Fibroblast of lung (primary cell): ENCODE results near the gene MAP1LC3A. TPM values are rescaled to one million over a fixed set of nuclear protein-coding genes. Genes with fewer than 3 reads are reported as not detected.
"Not testable (repeated sequence)": the region's sequence is repeated elsewhere in the genome, so short reads cannot be mapped to it uniquely, and the experiment has no call there.

Experiments used
- DNase-seq, 2 donors: peaks; one replicate each; pipeline versions ENCODE4 v3.0.0 to v3.0.0-alpha.2; 2010; ENCODE audit warnings: low read depth in 2 of 2
- H2AFZ ChIP-seq: 2 replicates; pipeline ENCODE4 v1.5.1; 2012; ENCODE audit warnings: low read length, control low read depth, inconsistent platforms
- H3K27ac ChIP-seq: 2 replicates; pipeline ENCODE4 v1.5.1; 2011; ENCODE audit warnings: low read length, control low read depth; ENCODE audit not compliant: insufficient read depth
- H3K27me3 ChIP-seq: 2 replicates; pipeline ENCODE4 v1.5.1; 2011; ENCODE audit warnings: mild to moderate bottlenecking, low read length; ENCODE audit not compliant: control insufficient read depth, insufficient read depth
- H3K36me3 ChIP-seq: 2 replicates; pipeline ENCODE4 v1.5.1; 2011; ENCODE audit warnings: low read length; ENCODE audit not compliant: control insufficient read depth, insufficient read depth
- H3K4me1 ChIP-seq: 2 replicates; pipeline ENCODE4 v1.5.1; 2011; ENCODE audit warnings: low read length; ENCODE audit not compliant: control insufficient read depth, insufficient read depth; ENCODE audit errors: extremely low read depth
- H3K4me2 ChIP-seq: 2 replicates; pipeline ENCODE4 v1.5.1; 2011; ENCODE audit warnings: low read length, control low read depth; ENCODE audit not compliant: insufficient read depth; ENCODE audit errors: extremely low read depth
- H3K4me3 ChIP-seq, 4 experiments: fragments of 200-600 bp in 1 of 4; sonication (generic) in 1 of 4; replicated peaks in 1 of 4; 2 replicates each; pipeline ENCODE4 v1.5.1; 2011 to 2016; ENCODE audit warnings: low read length in 4 of 4, low read depth in 3 of 4, mild to moderate bottlenecking in 3 of 4, control low read depth in 2 of 4, inconsistent platforms in 1 of 4, mixed read lengths in 1 of 4; ENCODE audit not compliant: insufficient read depth in 1 of 4; ENCODE audit errors: control extremely low read depth in 1 of 4
- H3K79me2 ChIP-seq: 2 replicates; pipeline ENCODE4 v1.5.1; 2012; ENCODE audit warnings: mild to moderate bottlenecking, low read length, inconsistent platforms; ENCODE audit not compliant: control insufficient read depth, insufficient read depth
- H3K9ac ChIP-seq: 2 replicates; pipeline ENCODE4 v1.5.1; 2011; ENCODE audit warnings: mild to moderate bottlenecking, low read length, control low read depth; ENCODE audit not compliant: insufficient read depth
- H3K9me3 ChIP-seq: 2 replicates; pipeline ENCODE4 v1.5.1; 2012; ENCODE audit warnings: low read depth, low read length; ENCODE audit not compliant: control insufficient read depth, insufficient read depth
- H4K20me1 ChIP-seq: 2 replicates; pipeline ENCODE4 v1.5.1; 2011; ENCODE audit warnings: low read length; ENCODE audit not compliant: control insufficient read depth, insufficient read depth; ENCODE audit errors: extremely low read depth
- CTCF ChIP-seq, 2 donors: IDR thresholded peaks in 1 of 2; conservative IDR thresholded peaks in 1 of 2; 1 replicate in 1 of 2; 2 replicates in 1 of 2; pipeline ENCODE4 v1.5.1; 2011 to 2012; ENCODE audit warnings: low read length in 2 of 2, control low read depth in 1 of 2, inconsistent platforms in 1 of 2, low read depth in 1 of 2, mild to moderate bottlenecking in 1 of 2
- EZH2 ChIP-seq: IDR thresholded peaks from 2 replicates; pipeline ENCODE4 v1.5.1; 2012; ENCODE audit warnings: low read length, control low read depth, mild to moderate bottlenecking; ENCODE audit errors: missing control alignments
- polyA plus RNA-seq, 2 donors: library from polyadenylated mRNA; depleted of rRNA in 1 of 2; stranded (reverse) in 1 of 2; unstranded in 1 of 2; fragments of >200 nt; gene quantifications; 2 replicates each; pipeline ENCODE4 v1.2.1, GENCODE V29; 2011 to 2012; ENCODE audit warnings: missing spikeins in 1 of 2
- total RNA-seq: library from RNA; depleted of rRNA; stranded (reverse); fragments of >200 nt; gene quantifications from 2 replicates; pipeline ENCODE4 v1.2.1, GENCODE V29; 2014

Gene MAP1LC3A
- total and polyA plus RNA-seq, 2 donors (not counting 1 experiment from before 2014, with no cell fraction given): 19.3 to 30.4 TPM

- H3K4me3 ChIP-seq: no peak overlapping the region
- peak overlapping the region; percentile 38 for H3K27ac ChIP-seq
- H3K9me3 ChIP-seq: no peaks in the 10 kb centered on the region
- H3K4me2 ChIP-seq: no peak overlapping the region
- no peak overlapping the region for H3K9ac ChIP-seq
- no peak overlapping the region for H2AFZ ChIP-seq
- TF ChIP-seq EZH2: no peak
- TF ChIP-seq CTCF (conservative IDR thresholded peaks at IDR 0.05 in 1 of 2, IDR thresholded peaks at IDR 0.05 in 1 of 2; ENCODE audit: low read depth in 1 of 2, low read length in 2 of 2): no peak
- peak; percentile 18 to 33 for DNase-seq
- no peaks in the 10 kb centered on the region for H4K20me1 ChIP-seq
- peaks cover 3% of the 10 kb centered on the region for H3K4me1 ChIP-seq
- H3K79me2 ChIP-seq: peaks cover 9% of the 10 kb centered on the region
- no peaks in the 10 kb centered on the region for H3K36me3 ChIP-seq
- no peaks in the 10 kb centered on the region for H3K27me3 ChIP-seq
Observed at GRCh38 chr20:34512266-34512954, 46.1 kb upstream of the MAP1LC3A start.

- Histone ChIP-seq H3K27me3 (no peaks in the 10 kb centered on the region), H3K4me3 (no peak overlapping the region), H3K9ac (no peak overlapping the region), H3K36me3 (no peaks in the 10 kb centered on the region), H3K79me2 (peaks cover 14% of the 10 kb centered on the region), H3K4me1 (peaks cover 3% of the 10 kb centered on the region), H4K20me1 (no peaks in the 10 kb centered on the region), H2AFZ (no peak overlapping the region), H3K27ac (peak overlapping the region; percentile 38), H3K4me2 (no peak overlapping the region), H3K9me3 (no peaks in the 10 kb centered on the region)
- DNase-seq: no peak
- TF ChIP-seq CTCF (conservative IDR thresholded peaks at IDR 0.05 in 1 of 2, IDR thresholded peaks at IDR 0.05 in 1 of 2; ENCODE audit: low read depth in 1 of 2, low read length in 2 of 2) (no peak), EZH2 (no peak)
Observed at GRCh38 chr20:34512955-34513419, 45.5 kb upstream of the MAP1LC3A start.

DNA sequence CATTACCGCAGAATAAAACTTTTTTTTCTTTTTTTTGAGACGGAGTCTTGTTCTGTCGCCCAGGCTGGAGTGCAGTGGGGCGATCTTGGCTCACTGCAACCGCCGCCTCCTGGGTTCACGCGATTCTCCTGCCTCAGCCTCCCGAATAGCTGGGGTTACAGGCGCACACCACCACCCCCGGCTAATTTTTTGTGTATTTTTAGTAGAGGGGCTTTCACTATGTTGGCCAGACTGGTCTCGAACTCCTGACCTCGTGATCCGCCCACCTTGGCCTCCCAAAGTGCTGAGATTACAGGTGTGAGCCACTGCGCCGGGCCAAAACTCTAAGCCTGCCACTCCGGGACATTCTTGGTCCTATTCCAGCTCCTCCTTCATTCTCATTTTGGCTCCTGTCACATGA lies 44.5 kb upstream of the MAP1LC3A start:
- H4K20me1 ChIP-seq, H3K9ac ChIP-seq, H2AFZ ChIP-seq, H3K4me2 ChIP-seq, H3K27ac ChIP-seq, H3K36me3 ChIP-seq, H3K4me1 ChIP-seq, H3K4me3 ChIP-seq, H3K27me3 ChIP-seq, H3K9me3 ChIP-seq, DNase-seq: not testable (repeated sequence)
- peaks cover 25% of the 10 kb centered on the region for H3K79me2 ChIP-seq
